HG03175 (cell line): ENCODE results near the gene OR4C13.
"Not testable (repeated sequence)": the region's sequence is repeated elsewhere in the genome, so short reads cannot be mapped to it uniquely, and the experiment has no call there.

Experiments used
- ATAC-seq: cut with Tn5 transposase; IDR thresholded peaks from one replicate; pipeline ENCODE4 v1.9.1; 2021; ENCODE audit warnings: mild to moderate bottlenecking, moderate library complexity; ENCODE audit not compliant: unreplicated experiment

Gene OR4C13

GRCh38 chr11:49952091-49952490 is at the start of gene OR4C13:
Gene OR4C13, plus strand, starts transcription at chr11:49952391. Its CDS starts 32 bp downstream, at chr11:49952423.
- ATAC-seq = no peak

GRCh38 chr11:49911516-49911915 is 40.7 kb upstream of the OR4C13 start:
- not testable (repeated sequence) for ATAC-seq

DNA sequence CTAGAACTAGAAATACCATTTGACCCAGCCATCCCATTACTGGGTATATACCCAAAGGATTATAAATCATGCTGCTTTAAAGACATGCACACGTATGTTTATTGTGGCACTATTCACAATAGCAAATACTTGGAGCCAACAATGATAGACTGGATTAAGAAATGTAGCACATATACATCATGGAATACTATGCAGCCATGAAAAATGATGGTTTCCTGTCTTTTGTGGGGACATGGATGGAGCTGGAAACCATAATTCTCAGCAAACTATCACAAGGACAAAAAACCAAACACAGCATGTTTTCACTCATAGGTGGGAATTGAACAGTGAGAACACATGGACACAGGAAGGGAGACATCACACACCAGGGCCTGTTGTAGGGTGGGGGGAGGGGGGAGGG is 3.5 kb upstream of the OR4C13 start:
- not testable (repeated sequence) for ATAC-seq

GRCh38 chr11:49973439-49973838 is 21.2 kb downstream of the OR4C13 start:
- not testable (repeated sequence) for ATAC-seq

DNA sequence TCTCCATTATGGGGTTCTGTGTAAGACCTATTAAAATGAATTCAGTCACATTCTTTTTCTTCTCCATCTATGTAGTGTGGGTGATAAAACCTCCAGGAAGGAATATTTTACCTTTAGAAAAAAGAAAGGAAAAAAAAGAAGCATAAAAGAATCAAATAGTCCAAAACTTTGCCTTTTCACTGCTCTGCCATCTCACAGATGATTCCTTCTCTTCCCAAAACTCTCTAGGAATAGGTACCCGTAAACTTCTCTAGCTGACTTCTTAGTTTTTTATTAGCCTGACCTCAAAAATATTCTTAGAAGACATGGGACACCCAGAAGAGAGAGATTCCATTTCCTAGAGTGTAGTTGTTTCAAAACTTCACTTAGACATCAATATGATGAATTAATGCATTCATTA is 30.2 kb downstream of the OR4C13 start, which contains the start of gene OR4C12:
Gene OR4C12, minus strand, starts transcription at position 101 of the 400 bp plus-strand sequence. Its CDS starts 34 bp downstream, at position 67.
- not testable (repeated sequence) for ATAC-seq

- ATAC-seq = no peak
Measured at GRCh38 chr11:49995565-49995964, 43.4 kb downstream of the OR4C13 start.
